ENCODE results near the gene PHOX2A.

The PHOX2A gene

GRCh38 chr11:72247584-72247983 is 3.6 kb upstream of the PHOX2A start:
- no peak for DNase-seq

- no peak for DNase-seq
Observed at GRCh38 chr11:72245263-72245816, 1.4 kb upstream of the PHOX2A start.

DNA sequence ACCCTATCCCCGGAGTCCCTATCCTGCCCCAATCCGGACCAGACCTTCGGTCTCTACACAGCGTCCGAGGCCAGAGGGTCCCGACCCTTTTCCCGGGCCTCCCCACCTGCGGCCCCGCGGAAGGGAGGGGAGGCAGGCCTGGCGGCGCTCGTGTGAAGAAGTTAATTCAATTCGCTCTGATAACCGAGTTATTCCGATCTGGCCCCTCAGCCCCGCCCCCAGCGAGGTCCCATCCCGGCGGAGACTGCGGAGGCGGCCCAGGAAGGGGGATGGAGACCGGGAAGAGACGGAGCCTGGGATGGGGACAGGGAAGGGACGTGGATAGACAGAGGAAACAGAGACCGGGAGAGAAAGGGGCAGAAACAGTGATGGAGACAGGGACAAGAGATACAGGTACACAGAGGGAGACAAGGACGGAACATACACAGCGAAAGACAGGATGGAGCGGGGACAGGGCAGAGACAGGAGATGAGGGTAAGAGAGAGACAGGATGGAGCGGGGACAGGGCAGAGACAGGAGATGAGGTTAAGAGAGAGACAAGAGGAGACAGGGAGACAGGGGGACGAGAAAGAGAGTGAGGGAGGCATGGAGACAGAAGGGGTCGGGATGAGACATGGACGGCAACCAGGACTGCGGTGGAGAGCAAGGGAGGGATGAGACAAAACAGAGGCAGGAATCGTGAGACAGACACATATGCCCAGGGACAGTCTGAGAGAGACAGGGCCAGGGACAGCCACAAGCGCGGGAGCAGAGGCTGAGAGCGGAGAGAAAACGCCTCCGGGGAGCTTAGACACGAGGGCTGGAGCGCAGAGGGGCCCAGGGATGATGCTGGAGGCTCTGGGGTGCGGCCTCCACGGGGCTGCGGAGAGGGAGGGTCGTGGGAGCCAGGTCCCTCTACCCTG is 636 bp upstream of the PHOX2A start:
- DNase-seq: no peak

- no peak for DNase-seq
Observed at GRCh38 chr11:72243173-72244059, 560 bp downstream of the PHOX2A start.

DNA sequence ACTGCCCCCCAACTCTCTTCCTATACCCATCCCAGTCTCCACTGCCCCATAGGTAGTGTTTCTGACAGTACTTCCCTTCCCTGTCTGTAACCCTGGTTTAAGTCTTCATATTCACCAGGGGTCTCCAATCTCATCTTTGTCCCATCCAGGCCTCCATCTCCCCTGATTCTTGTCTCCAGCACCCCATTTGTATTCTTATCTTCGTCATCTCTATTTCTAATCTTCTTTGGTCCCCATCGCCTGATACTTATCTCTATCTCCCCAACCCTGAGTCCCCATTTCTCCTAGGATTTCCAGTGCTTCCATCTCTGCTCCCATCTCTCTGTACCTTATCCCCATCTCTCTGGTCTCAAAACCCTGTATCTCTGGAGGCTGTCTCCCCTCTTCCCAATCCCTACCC is 1.8 kb downstream of the PHOX2A start:
- no peak for DNase-seq

GRCh38 chr11:72241291-72241781 is 2.6 kb downstream of the PHOX2A start:
- no peak for DNase-seq

DNA sequence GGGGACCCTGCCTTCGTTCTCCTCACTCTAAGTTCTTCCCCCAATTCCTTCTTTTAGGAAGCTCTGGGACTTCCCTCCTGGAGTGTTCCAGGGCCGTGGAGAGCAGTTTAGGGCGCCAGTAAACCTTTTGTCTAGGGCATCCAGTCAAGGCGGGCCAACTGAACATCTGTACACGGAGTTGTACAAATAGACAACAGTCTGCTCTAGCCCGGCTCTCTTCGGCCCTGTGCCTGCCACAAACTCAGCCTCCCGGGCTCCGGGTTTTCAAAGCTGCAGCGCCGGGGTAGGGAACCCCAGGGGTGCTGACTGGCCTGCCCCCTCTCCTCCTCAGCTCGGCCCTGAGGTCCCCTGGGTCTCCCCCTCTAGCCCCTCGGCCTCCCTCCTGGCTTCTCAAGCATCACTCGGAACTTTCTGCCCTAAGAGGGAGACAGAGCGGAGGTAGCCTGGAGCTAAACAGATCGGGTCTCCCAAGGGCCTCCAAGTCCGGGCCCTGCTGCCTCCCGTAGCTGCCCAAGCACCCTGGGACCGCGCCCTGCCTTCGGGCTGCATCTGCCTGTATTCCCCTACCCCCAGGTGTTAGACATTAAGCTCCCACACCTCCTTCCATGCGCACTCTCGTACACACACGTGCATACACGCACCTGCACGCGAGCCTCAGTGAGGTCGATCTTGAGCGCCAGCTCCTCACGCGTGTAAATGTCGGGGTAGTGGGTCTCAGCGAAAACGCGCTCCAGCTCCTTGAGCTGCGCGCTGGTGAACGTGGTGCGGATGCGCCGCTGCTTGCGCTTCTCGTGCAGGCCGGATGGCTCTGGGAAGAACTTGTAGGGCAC is 3.3 kb downstream of the PHOX2A start:
- DNase-seq: peak; percentile 50

DNA sequence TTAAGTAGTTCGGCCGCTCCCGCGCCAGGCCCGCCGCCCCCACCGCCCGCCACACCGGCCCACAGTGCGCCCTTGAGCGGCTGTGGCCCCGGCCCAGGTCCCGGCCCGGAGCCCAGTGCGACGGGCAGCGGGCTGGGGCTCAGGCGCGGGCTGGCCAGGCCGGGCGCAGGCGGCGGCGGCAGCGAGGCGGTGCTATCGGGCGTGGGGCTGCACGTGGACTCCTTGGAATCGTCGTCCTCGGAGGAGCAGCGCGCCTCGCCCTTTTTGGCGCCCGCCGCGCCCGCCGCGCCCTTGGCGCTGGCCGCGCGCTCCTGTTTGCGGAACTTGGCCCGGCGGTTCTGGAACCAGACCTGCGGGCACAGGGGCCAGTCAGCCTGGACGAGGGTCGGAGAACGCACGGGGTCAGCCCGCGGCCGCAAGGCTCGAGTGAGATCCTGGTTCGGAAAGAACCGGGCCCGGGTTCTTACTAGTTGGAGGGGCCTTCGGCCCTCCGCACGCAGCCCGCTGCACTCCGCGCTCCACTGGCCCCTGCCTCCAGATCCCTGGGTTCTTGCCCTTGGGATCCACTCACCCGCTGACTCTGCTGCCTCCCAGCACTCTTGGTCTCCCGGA is 4.0 kb downstream of the PHOX2A start:
- peak; percentile 77 for DNase-seq

- DNase-seq: peak; percentile 49
Observed at GRCh38 chr11:72239313-72239848, 4.6 kb downstream of the PHOX2A start.

GRCh38 chr11:72238492-72239312 is 5.3 kb downstream of the PHOX2A start:
- DNase-seq: no peak

- DNase-seq: peak; percentile 76
Observed at GRCh38 chr11:72238040-72238450, 5.9 kb downstream of the PHOX2A start.

DNA sequence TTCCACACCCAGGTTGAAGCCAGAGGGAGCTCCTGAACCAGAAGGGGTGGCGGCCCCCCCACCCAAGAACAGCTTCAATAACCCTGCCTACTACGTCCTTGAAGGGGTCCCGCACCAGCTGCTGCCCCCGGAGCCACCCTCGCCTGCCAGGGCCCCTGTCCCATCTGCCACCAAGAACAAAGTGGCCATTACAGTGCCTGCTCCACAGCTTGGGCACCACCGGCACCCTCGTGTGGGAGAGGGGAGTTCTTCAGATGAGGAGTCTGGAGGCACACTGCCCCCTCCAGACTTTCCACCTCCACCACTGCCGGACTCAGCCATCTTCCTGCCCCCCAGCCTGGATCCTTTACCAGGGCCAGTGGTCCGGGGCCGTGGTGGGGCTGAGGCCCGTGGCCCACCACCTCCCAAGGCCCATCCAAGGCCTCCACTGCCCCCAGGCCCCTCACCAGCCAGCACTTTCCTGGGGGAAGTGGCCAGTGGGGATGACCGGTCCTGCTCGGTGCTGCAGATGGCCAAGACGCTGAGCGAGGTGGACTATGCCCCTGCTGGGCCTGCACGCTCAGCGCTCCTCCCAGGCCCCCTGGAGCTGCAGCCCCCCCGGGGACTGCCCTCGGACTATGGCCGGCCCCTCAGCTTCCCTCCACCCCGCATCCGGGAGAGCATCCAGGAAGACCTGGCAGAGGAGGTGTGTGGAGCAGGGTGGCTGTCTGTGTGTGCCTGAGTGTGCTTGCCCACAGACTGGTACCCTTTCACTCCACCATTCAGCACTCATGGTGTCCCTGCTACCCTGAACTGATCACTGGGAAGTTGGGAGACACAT is 6.7 kb downstream of the PHOX2A start:
- no peak for DNase-seq

DNA sequence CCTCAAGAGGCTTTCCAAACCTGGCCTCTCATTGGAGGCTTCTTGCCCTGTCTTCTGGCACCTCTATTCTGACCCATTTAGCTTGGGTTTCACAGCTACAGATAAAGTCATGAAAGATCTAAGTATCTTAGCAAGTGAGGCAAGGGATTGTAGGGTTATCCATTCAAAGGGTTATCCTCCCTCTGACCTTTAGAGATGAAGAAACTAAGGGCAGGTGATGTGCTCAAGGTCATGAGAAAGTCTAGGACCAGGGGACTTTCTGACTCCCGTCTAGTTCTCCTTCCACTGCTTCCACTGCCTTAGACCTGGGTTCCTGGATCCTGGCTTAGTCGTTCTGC is 7.2 kb downstream of the PHOX2A start:
- DNase-seq: no peak

DNA sequence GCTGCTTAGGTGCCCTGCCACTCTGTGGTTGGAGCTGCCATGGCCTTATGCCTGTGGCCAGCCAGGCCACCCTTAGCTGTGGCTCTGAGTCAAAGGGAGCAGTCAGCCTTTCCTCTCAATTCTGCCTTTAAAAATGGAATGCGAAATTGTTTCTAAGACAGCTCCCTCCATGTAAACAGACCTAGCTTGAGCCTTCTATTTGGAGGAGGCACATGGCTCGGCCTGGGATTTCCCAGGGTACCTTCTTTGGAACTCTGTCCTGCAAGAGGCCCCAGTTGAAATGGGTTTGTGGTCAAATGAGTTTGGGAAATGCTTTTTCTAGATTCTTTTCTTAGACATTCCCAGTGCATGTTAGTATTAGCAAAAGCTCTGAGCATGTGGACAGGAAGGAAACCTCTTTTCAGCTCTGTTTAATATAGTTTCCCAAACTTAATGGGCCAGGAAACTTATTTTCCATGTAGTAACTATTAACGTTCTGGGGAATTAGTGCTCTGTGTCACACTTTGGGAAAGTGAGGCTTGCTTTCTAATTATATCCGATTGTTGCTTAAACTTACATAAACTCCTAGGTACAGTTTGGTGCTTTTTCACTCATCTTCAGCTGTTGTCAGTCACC is 7.8 kb downstream of the PHOX2A start:
- no peak for DNase-seq

GRCh38 chr11:72235351-72236057 is 8.5 kb downstream of the PHOX2A start:
- no peak for DNase-seq

DNA sequence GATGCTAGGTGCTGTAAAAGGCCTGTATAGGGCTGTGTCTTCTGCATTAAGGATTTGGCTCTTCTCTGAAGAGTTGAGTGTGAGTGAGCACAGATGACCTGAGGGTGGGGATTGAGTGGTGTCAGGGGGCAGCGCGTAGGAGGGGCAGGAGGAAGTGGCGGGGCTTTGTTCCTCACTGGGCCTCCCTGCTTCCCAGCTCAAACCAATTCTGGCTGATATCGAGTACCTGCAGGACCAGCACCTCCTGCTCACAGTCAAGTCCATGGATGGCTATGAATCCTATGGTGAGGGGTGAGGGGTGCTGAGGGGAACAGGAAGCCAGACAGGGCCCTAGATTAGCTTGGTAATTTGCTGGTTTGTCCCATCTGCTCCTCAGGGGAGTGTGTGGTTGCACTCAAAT is 9.1 kb downstream of the PHOX2A start:
- no peak for DNase-seq

DNA sequence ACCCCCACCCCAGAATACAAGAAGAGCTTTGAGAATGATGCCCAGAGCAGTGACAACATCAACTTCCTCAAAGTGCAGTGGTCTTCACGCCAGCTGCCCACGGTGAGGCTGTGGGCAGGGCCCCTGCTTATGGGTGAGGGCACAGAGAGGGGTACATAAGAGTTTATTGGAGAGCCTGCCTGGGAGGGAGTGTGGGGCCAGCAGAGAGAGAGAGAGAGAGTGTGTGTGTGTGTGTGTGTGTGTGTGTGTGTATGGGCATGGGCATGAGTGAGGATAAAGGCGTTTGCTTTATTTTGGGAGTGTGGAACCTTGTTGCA is 9.5 kb downstream of the PHOX2A start:
- DNase-seq: no peak

GRCh38 chr11:72233773-72234513 is 10.0 kb downstream of the PHOX2A start:
- no peak for DNase-seq

All from hematopoietic multipotent progenitor cell treated with erythropoietin and hydrocortisone succinate and interleukin-3 and kit ligand, for 6 days (in vitro differentiated cells).